Dermis lymphatic vessel endothelial cell (primary cell): Measurements from ENCODE around the gene VCP. TPM values are rescaled to one million over a fixed set of nuclear protein-coding genes. Genes with fewer than 3 reads are reported as not detected.

Experiments used
- total RNA-seq: library from RNA; depleted of rRNA; stranded (reverse); fragments of >200 nt; gene quantifications from 2 replicates; pipeline ENCODE4 v1.2.1, GENCODE V29; 2014

The VCP gene
- total RNA-seq, result 474 and 593 TPM in 2 replicates

GRCh38 chr9:35072461-35073278 lies at the start of gene VCP:
VCP (minus strand) TSS chr9:35072625; CDS start chr9:35072353, 272 bp downstream.

DNA sequence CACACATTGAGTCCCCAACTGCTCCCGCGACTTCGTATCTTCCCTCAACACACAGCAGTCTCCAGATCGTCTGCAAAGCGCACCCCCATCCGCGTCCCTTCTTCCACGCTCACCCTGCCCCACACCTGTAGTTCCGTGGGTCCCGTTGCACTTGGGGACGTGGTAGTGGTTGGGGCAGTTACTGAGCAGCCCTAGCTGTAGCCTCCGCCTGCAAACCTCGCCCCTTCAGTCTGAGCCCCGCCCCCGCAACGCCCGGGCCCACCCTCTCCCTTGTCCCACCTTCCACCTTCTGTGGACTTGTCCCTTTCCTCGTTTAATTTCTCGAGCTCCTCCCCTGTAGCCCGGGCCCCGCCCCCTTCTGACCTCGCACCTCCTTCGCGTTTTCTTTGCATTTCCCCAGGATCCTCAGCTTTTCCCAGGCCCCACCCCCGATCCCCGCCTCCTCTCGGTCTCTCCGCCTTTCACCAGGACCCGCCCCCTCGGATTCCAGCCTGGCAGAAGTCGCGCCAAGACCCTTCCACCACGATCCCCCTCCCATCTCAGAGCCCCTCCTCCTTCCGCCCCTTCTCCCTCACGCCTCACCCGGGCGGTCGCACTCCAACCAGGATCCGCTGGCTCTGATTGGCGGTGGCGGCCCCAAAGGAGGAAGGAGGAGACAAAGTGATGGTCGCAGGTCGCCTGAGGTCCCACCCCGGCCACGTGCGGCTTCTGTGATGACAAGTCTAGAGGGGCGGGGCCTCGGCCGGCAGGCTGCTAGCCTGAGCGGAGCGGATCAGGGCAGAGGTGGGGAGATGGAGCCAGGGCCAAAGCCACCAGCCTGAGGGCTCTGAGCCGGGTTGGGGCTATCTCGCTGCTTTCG lies 43.5 kb upstream of the VCP start, which contains the start of gene ATOSB:
Gene ATOSB, minus strand, starts transcription at position 183 of the 859 bp plus-strand sequence. CDS start 7,588 bp downstream, outside the sequence.

DNA sequence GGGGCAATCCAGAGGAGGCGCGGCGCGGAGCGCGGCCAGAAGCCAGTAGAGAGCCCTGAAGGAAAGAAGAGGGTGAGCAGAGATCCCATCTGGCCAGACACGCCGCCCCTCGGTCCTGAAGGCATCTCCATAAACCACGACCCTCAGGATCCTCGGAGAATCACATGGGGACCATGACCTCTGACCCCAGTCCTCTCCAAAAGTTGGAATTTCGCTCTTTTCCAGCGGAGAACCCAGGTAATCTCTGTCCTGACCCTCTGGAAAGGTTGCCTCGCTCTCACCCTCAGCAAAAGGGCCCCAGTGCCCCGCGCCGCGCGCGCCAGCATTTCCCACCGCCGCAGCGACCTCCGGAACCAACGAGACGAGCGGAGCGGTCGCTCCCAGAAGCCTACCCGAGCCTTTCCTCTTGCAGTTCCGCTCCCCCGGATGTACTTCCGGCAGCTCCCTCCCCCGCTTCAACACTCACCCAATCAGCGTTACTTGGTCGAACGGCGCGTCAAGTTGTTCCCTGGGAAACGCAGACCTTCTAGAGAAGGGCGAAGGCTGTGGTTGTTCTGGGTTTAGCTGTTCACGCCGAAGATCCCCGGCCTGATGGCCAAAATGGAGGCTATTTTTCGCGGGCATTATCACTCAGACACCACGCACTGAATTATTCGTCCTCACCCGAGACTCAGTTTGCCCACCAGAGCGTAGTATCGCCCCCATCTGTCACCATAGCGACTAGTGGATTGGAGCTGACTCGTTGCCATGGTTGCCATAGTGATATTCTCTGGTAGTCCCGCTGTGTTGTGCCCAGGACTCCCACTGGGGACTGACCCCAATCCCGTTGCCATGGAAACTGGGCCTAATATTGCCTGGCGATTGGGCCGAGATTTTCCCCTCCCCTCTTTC lies 30.6 kb upstream of the VCP start, which contains the start of gene STOML2:
Gene STOML2, minus strand, starts transcription at position 363 of the 891 bp plus-strand sequence. Its CDS starts 37 bp downstream, at position 326.

DNA sequence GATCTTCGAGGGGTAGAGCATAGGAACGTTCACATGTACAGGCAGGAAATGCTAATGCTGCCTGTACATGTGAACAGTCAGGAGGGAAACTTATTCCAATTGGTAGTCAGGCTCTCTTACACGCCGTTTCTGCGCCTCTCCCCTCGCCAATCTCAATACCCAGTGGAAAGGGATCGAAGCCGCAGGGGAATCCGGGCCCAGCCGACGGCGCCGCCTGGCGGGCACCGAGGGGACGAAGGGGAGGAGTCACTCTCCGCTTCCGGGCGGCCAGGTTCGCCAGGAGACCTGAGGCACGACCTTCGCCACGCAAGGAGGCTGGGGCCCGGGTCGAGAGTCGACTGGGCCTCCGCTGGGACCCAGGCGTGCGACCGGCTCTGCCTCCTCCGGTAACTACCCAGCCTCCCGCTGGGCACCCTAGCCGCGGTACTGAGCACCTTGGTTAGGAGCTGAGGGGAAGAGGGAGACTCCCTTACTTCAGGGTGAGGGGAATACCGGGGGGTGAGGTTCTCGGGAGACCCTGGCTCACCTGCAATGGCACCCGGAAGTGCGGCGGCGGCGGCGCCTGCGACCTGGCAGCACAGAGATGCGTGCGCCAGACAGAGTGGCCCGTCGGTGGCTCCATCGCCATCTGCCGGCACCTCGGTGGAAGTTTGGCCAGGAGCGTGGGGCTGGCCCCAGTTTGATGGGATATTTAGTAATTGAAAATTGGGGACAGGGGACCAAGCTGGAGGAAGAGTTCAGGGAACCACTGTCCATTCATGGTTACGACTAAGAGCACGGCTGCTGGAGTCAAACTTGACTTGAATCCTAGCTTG lies 23.8 kb upstream of the VCP start, which contains the start of gene PIGO:
Gene PIGO, minus strand, starts transcription at position 557 of the 815 bp plus-strand sequence. CDS start 1,026 bp downstream, outside the sequence.

DNA sequence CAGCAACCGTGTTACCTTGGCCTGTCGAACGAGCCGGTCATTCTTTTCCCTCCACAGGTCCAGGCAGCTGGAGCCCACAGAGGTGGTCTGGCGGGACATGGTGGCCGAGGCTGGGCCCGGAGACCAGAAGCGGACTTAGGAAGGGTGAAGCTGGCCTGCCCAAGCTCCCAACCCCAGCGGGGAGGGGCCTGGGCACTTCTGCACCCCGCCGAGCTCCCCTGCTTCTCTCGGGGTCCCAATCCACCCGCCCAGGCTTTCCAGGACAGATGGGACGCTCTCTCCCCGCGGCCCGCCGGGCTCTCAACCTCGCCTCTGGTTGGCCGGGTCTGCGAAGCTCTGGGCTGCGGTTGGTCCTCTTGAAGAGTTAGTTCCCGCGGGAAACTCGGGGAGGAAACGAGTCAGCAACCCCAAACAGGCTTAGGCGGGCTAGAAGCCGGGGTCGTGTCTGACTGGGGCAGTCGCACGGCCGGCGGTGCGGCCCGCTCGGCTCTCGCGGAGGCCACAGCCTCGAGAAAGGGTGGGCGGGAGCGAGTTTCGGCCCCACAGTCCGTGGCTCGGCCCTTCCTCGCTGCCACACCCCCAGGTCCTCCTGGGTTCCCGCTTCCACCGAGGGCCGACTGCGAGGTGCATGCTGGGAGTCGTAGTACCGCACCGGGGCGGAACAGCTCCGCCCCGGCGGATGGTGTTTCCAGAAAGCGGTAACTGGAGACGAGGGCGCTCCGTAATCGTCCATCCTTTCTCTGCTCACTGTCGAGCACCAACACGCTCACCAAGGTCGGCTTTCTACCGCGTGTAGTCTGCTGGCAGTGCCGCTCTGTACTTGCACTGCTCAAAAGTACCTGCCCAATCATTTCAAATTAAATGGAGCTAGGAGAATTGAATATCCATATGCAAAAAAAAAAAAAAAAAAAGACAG lies 7.3 kb upstream of the VCP start, which contains the start of gene FANCG:
Gene FANCG, minus strand, starts transcription at position 517 of the 916 bp plus-strand sequence. Its CDS starts 418 bp downstream, at position 99.

Other genes starting within 250 kb of the VCP start
- gene PHF24, start 114.3 kb downstream of the VCP start, total RNA-seq, result under 0.01 TPM in 1 of 2 replicates, not detected in the other
- 4.1 TPM in 2 replicates for gene DNAJB5, start 82.9 kb downstream of the VCP start, total RNA-seq
- 11.4 and 11.9 TPM in 2 replicates for gene FANCG, start 7.3 kb upstream of the VCP start, total RNA-seq
- 7.2 and 7.3 TPM in 2 replicates for gene PIGO, start 24.0 kb upstream of the VCP start, total RNA-seq
- 159 and 192 TPM in 2 replicates for gene STOML2, start 30.5 kb upstream of the VCP start, total RNA-seq
- gene ATOSB, start 43.2 kb upstream of the VCP start, total RNA-seq, result 4.6 and 8.1 TPM in 2 replicates
- 18.7 and 19.9 TPM in 2 replicates for gene UNC13B, start 89.4 kb upstream of the VCP start, total RNA-seq